GM20000 (cell line): Measurements from ENCODE around the gene TBPL2.
"Not testable (repeated sequence)": the region's sequence is repeated elsewhere in the genome, so short reads cannot be mapped to it uniquely, and the experiment has no call there.

Experiments used
- DNase-seq: peaks from one replicate; pipeline ENCODE4 v3.0.0; 2012; ENCODE audit warnings: low spot score
- CTCF ChIP-seq: IDR thresholded peaks from 2 replicates; pipeline ENCODE4 v1.5.1; 2012; ENCODE audit warnings: mild to moderate bottlenecking, control low read depth; ENCODE audit errors: extremely low read depth, missing control alignments

Gene TBPL2

GRCh38 chr14:55467307-55467706, 26.9 kb upstream of the TBPL2 start:
- no peak for DNase-seq
- no peak for TF ChIP-seq CTCF

- DNase-seq = peak; percentile 74
- no peak for TF ChIP-seq CTCF
Measured at GRCh38 chr14:55458800-55459515, 18.5 kb upstream of the TBPL2 start.

GRCh38 chr14:55457496-55457895, 17.1 kb upstream of the TBPL2 start:
- TF ChIP-seq CTCF = no peak
- DNase-seq = no peak

GRCh38 chr14:55456411-55456810, 16.0 kb upstream of the TBPL2 start:
- not testable (repeated sequence) for DNase-seq

GRCh38 chr14:55454264-55455002, 14.0 kb upstream of the TBPL2 start:
- DNase-seq = no peak
- no peak for TF ChIP-seq CTCF

- TF ChIP-seq CTCF = no peak
Measured at GRCh38 chr14:55451950-55452349, 11.5 kb upstream of the TBPL2 start.

GRCh38 chr14:55451398-55451797, 11.0 kb upstream of the TBPL2 start:
- no peak for DNase-seq
- no peak for TF ChIP-seq CTCF

More at GRCh38 chr14:55451950-55452349, 11.5 kb upstream of the TBPL2 start:
- DNase-seq = no peak

GRCh38 chr14:55450987-55451386, 10.6 kb upstream of the TBPL2 start:
- TF ChIP-seq CTCF = no peak
- DNase-seq = no peak
